K562 treated with DMSO at 1 percent for 24 hours (cell line): ENCODE results near the gene EPHB1. TPM values are rescaled to one million over a fixed set of nuclear protein-coding genes. Genes with fewer than 3 reads are reported as not detected.

Experiments
- total RNA-seq: library from RNA; unstranded; fragments of 300-600 nt; gene quantifications from 2 replicates; pipeline ENCODE4 v1.2.3, GENCODE V29; 2022; ENCODE audit warnings: low read depth; ENCODE audit not compliant: insufficient read depth

EPHB1 gene
- not detected in 2 replicates for total RNA-seq

GRCh38 chr3:134794950-134795745 lies at the start of gene EPHB1:
TSS of gene EPHB1 (plus strand) at chr3:134795260.

Other genes starting within 250 kb of the EPHB1 start
- gene KY, start 144.2 kb upstream of the EPHB1 start, total RNA-seq = not detected in 2 replicates